Activated CD4-positive, alpha-beta T cell treated with anti-CD3 and anti-CD28 coated beads, Interleukin-2, amount 50 U/mL, for 4 hours (primary cell): Measurements from ENCODE around the gene SLC25A31.

ENCODE experiments used
- DNase-seq, 2 experiments: peaks; one replicate each; pipeline ENCODE4 v3.0.0-alpha.2; 2020

SLC25A31 gene

GRCh38 chr4:127730142-127730913, at the start of gene SLC25A31:
TSS of gene SLC25A31 (plus strand) at chr4:127730400. CDS start at chr4:127730546, 146 bp downstream.
- no peak for DNase-seq

DNA sequence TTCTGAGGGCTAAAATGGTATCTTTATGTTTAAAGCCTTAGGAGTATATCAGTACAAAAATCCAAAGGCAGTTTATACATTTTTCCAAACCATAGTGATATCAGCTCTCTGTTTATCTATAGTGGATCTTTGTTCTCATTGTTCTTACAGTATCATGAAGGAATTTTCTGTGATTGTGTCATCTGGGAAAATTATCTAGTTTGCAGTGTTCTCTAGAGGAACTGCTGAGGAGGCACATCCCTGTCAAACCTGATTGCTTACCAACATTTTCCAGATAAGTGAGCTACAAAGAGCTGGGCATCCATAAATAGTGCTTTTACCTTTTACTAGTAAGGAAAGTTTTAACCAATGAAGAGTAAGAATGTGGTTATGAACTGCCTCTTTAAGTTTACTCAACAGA, 44.9 kb upstream of the SLC25A31 start:
- DNase-seq = no peak

DNA sequence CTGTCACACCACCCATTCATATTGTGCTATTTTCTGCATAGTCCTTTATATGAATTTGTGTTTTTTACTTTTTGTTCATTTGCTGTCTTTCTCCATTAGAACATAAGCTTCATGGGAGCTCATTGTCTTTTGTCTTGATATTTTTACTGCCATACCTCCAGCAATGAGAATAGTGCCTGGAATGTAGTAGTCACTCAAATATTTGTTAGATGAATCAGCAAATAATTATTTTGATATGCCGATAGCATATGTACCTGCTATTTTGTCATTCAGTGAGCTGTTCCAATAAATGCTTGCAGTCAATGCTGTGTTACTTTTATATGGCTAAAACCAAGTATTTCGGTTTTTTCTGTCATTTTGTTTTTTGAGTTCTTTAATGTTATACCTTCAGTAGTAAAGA, 43.5 kb upstream of the SLC25A31 start:
- DNase-seq = no peak

DNA sequence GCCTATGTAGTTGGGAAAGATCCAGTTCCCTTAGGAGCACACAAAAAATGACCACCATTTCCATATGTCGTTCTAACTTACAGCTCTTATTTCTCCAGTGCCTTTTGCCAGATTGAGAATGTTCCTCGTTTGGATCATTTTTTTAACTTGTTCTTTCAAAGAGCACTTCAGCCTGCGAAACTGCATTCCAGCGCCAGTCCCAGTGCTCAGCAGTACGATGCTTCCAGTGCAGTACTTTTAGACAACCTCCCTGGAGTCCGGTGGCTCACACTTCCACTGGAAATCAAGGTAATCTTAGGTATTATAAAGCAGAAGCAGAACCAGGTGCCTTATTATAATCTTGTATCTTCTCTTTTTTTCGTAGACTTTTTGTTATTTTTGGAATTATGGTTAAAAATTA, 42.6 kb upstream of the SLC25A31 start:
- DNase-seq = no peak

- no peak for DNase-seq
Measured at GRCh38 chr4:127698789-127699200, 31.4 kb upstream of the SLC25A31 start.

DNA sequence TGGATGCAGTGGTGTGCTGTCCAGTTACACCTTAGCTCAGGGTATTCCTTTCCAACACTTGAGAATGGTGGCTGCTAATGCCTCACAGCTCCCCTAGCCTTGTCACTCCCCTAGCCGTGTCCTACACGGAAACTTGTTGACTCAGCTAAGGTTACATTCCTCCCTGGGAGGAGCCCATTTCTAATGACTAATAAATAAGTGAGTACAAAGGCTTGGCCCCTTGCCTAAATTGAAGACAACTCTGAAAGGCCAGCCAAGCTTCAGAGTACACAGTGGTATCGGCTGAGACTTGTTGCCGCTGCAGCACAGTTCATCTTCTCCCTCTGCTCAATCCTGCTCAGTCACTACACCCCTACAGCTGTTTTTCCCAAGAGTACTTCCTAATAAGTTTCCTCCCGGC, 21.2 kb upstream of the SLC25A31 start:
- DNase-seq = no peak

- DNase-seq = no peak
Measured at GRCh38 chr4:127709456-127709855, 20.7 kb upstream of the SLC25A31 start.

DNA sequence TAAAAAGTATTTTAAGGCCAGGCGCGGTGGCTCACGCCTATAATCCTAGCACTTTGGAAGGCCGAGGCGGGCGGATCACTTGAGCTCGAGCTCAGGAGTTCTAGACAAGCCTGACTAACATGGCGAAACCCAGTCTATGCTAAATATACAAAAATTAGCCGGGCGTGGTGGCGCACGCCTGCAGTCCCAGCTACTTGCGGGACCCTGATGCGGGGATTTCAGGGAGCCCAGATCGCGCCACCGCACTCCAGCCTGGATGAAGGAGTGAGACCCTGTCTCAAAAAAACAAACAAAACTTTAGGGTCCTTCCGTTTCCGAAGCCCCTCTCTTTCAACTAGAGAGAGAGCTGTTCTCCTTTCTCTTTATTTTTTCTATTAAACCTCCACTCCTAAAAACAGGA, 1.2 kb downstream of the SLC25A31 start:
- DNase-seq = no peak

GRCh38 chr4:127732623-127733328, 2.6 kb downstream of the SLC25A31 start:
- DNase-seq = no peak

- DNase-seq = no peak
Measured at GRCh38 chr4:127734976-127735375, 4.8 kb downstream of the SLC25A31 start.

- no peak for DNase-seq
Measured at GRCh38 chr4:127737295-127737694, 7.1 kb downstream of the SLC25A31 start.

DNA sequence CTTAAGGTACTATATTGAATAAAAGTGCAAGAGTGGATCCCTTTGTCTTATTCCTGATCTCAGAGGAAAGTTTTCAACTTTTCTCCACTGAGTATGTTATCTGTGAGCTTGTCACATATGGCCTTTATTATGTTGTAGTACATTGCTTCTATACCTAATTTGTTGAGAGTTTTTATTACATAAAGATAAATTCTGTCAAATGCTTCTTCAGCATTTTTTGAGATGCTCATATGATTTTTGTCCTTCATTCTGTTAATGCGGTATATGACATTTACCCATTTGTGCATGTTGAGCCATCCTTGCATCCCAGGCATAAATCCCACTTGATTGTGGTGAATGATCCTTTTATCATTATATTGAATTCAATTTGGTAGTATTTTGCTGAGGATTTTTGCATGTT, 11.0 kb downstream of the SLC25A31 start:
- no peak for DNase-seq

DNA sequence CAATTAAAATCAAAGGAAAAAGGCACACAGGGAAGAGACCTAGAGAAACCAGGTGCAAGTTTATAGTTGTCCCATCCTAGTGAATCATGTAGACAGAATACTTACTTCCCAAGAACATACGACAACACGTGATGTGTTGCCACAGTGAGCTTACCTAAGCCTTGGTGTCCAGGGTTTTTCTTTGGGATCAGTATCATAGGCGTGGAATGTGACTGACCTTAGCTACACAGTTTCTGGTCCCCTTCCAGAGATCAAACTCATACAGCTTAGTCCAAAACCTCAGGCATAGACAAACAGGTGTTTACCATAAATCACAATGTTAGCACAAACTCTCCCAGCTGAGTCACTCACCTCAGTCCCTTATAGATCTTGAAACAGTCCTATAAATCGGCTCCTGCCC, 17.7 kb downstream of the SLC25A31 start:
- DNase-seq = no peak

DNA sequence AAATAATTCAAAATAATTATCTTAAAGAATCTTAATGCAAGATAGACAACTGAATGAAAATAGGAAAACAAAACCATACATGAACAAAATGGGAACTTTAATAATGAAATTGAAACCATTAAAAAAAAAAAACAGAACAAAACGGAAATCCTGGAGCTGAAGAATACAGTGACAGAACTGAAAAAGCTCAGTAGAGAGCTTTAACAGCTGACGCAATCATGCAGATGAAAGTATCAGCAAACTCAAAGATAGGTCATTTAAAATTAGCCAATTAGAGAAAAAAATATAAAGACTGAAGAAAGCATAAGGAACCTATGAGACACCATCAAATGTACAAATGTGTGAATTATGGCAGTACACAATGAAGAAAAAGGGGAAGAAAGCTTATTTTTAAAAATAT, 18.8 kb downstream of the SLC25A31 start:
- no peak for DNase-seq

- no peak for DNase-seq
Measured at GRCh38 chr4:127756906-127757305, 26.7 kb downstream of the SLC25A31 start.

GRCh38 chr4:127759228-127759820, 29.1 kb downstream of the SLC25A31 start:
- no peak for DNase-seq

DNA sequence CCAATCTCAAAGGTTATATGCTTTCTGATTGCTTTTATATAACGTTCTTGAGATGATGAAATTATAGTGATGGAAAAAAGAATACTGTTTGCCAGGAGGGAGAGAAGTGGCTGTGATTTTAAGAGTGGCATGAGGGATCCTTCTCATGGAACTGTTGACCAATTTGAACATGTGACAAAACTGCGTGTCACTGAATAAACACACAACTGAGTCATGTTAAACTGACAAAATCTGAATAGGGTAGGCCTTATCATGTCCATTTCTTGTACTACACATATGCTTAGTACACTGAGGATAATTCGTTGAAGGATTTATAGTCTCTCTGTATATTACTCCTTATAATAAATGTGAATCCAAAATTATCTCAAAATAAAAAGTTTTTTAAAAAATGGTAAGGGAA, 29.7 kb downstream of the SLC25A31 start:
- DNase-seq = no peak

GRCh38 chr4:127771535-127772275, 41.5 kb downstream of the SLC25A31 start:
- DNase-seq = no peak

- no peak for DNase-seq
Measured at GRCh38 chr4:127772769-127773671, 42.8 kb downstream of the SLC25A31 start.

DNA sequence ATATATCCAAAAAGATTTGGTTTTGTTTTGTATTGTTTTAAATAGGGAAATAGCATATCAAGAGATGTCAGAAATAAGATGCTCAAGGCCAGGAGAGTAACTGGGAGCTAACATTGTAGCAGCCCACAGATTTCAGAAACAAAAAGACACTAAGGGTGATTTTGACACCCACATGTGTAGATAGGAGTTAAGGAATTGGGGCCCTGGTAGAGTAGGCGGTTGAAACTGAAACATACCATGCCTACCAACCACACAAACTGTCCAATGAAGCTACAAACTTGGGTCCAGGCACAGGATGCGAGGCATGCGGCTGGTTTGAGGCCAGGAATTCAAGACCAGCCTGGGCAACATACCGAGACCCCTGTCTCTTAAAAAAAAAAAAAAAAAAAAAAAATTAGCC, 45.6 kb downstream of the SLC25A31 start:
- DNase-seq = no peak

DNA sequence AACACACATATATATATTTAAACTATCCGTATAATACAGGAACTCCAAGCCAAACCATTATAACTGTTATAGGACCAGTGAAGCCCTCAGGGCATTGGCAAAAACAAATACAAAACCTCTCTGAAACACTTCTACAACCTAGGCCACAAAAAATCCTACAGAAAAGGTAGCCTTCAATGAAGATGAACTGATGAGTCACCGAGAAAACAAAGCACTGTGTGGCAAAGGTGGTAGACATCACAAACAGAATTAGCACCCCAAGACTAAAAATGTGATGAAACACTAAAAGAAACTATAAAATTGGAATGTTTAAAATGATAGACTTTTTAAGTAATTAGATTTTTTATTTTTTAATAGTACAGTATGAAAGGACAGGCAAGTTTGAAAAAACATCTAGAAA, 46.4 kb downstream of the SLC25A31 start:
- DNase-seq = no peak

DNA sequence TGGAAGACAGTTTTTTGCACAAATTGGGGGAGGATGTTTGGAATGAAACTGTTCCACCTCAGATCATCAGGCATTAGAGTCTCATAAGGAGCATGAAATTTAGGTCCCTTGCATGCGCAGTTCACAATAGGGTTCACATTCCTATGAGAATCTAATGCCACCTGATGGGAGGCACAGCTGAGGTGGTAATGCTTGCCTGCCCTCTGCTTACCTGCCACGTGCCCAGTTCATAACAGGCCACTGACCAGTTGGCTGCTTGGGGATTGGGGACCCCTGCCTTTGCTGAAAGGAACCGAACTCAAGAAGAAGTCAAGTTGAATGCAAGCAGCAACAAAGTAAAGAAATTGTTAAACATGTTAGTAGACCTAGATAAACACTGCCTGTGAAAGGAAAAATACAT, 47.3 kb downstream of the SLC25A31 start:
- DNase-seq = no peak
